Spleen (tissue), 7 donors: Measurements from ENCODE around the gene RHBDD1.

Experiments
- POLR2A ChIP-seq, 3 donors: fragments of 450-650 bp; IDR thresholded peaks; one replicate each; pipeline ENCODE4 v1.5.1; 2017; ENCODE audit warnings: antibody characterized with exemption in 3 of 3, mild to moderate bottlenecking in 1 of 3
- POLR2AphosphoS5 ChIP-seq, 3 donors: sonication (generic); formaldehyde crosslinking; IDR thresholded peaks; one replicate each; pipeline ENCODE4 v1.5.1; 2017; ENCODE audit warnings: antibody characterized with exemption in 3 of 3
- TF ChIP-seq, protein P1 (sequence below), 11 experiments: fragments of 200-600 bp in 7 of 11; fragments of 450-650 bp in 4 of 11; sonication (generic) in 4 of 11; IDR thresholded peaks in 8 of 11; conservative IDR thresholded peaks in 3 of 11; 1 replicate in 7 of 11; 2 replicates in 4 of 11; pipeline versions ENCODE4 v1.4.0 to v1.8.0; 2016 to 2021; ENCODE audit warnings: antibody characterized with exemption in 11 of 11, inconsistent platforms in 4 of 11, mild to moderate bottlenecking in 1 of 11
- donor health status: DM: no; HTN: no; CAD: no; lungs with moderate emphysema.
- donor health status: DM: no; HTN: no; CAD: no.
- donor health status: DM: no; HTN: no; CAD: no.

DNA sequence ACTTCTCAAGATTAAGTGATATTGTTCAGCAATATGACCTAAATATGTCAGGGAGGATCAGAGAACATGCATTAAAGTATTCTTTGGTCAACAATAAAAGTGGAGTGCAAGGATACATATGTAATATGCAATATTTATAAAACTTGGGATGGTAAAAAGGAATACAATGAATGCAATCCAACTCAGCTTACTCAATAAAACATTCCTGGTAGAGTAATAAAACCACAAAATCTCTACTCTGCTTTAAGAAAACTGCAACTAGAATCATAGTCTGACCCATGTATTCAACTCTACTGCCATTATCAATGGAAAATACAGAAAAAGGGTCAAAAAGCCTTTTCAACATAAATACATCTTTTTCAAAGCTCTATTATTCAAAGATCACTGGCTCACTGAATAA is 47.8 kb upstream of the RHBDD1 start:
- no peak for TF ChIP-seq POLR2A (IDR thresholded peaks at IDR 0.05)
- TF ChIP-seq, protein P1, sequence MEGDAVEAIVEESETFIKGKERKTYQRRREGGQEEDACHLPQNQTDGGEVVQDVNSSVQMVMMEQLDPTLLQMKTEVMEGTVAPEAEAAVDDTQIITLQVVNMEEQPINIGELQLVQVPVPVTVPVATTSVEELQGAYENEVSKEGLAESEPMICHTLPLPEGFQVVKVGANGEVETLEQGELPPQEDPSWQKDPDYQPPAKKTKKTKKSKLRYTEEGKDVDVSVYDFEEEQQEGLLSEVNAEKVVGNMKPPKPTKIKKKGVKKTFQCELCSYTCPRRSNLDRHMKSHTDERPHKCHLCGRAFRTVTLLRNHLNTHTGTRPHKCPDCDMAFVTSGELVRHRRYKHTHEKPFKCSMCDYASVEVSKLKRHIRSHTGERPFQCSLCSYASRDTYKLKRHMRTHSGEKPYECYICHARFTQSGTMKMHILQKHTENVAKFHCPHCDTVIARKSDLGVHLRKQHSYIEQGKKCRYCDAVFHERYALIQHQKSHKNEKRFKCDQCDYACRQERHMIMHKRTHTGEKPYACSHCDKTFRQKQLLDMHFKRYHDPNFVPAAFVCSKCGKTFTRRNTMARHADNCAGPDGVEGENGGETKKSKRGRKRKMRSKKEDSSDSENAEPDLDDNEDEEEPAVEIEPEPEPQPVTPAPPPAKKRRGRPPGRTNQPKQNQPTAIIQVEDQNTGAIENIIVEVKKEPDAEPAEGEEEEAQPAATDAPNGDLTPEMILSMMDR (IDR thresholded peaks at IDR 0.05 in 8 of 11, conservative IDR thresholded peaks at IDR 0.05 in 3 of 11) = no peak
- TF ChIP-seq POLR2AphosphoS5 (IDR thresholded peaks at IDR 0.05) = no peak
